ENCODE results near the gene RUNX2.

DNA sequence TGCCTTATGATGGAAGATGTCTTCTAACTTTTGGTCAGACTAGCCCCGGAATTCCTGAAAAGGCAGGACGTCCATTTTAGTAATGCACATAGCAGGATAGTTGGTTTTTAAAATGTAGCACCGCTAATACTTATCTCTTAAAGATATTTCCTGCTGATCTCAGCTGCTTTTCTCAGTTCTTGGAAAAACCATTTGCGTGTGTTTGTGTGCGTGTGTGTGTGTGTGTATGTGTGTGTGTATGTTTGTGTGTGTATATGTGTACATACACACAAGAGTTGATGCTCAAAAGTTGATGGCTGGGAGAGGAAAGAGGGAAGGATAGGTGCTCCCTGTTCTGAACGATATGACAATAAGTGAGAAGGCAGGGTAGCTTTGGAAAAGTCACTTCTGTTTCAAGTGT is 111.3 kb downstream of the RUNX2 start:
- TF ChIP-seq, protein P1, sequence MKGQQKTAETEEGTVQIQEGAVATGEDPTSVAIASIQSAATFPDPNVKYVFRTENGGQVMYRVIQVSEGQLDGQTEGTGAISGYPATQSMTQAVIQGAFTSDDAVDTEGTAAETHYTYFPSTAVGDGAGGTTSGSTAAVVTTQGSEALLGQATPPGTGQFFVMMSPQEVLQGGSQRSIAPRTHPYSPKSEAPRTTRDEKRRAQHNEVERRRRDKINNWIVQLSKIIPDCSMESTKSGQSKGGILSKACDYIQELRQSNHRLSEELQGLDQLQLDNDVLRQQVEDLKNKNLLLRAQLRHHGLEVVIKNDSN (IDR thresholded peaks at IDR 0.05; ENCODE audit: borderline replicate concordance, low read depth), result no peak
- TF ChIP-seq, protein P2, sequence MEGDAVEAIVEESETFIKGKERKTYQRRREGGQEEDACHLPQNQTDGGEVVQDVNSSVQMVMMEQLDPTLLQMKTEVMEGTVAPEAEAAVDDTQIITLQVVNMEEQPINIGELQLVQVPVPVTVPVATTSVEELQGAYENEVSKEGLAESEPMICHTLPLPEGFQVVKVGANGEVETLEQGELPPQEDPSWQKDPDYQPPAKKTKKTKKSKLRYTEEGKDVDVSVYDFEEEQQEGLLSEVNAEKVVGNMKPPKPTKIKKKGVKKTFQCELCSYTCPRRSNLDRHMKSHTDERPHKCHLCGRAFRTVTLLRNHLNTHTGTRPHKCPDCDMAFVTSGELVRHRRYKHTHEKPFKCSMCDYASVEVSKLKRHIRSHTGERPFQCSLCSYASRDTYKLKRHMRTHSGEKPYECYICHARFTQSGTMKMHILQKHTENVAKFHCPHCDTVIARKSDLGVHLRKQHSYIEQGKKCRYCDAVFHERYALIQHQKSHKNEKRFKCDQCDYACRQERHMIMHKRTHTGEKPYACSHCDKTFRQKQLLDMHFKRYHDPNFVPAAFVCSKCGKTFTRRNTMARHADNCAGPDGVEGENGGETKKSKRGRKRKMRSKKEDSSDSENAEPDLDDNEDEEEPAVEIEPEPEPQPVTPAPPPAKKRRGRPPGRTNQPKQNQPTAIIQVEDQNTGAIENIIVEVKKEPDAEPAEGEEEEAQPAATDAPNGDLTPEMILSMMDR (IDR thresholded peaks at IDR 0.05), result no peak
